Glutamatergic neuron (in vitro differentiated cells): ENCODE measurements around the gene AP2B1. TPM values are rescaled to one million over a fixed set of nuclear protein-coding genes. Genes with fewer than 3 reads are reported as not detected.

ENCODE experiments used
- DNase-seq: peaks from one replicate; pipeline ENCODE4 v3.0.0; 2022
- H3K27ac Mint-ChIP-seq: one replicate; pipeline ENCODE4 v1.8.0; 2020; ENCODE audit warnings: mild to moderate bottlenecking, mixed read lengths, inconsistent platforms; ENCODE audit not compliant: unreplicated experiment
- H3K27me3 Mint-ChIP-seq: one replicate; pipeline ENCODE4 v1.8.0; 2020; ENCODE audit warnings: mild to moderate bottlenecking, moderate library complexity, mixed read lengths, inconsistent platforms; ENCODE audit not compliant: unreplicated experiment
- H3K36me3 Mint-ChIP-seq: one replicate; pipeline ENCODE4 v1.8.0; 2020; ENCODE audit warnings: mild to moderate bottlenecking, mixed read lengths, inconsistent platforms; ENCODE audit not compliant: unreplicated experiment
- H3K4me1 Mint-ChIP-seq: one replicate; pipeline ENCODE4 v1.8.0; 2020; ENCODE audit warnings: mild to moderate bottlenecking, low read depth, mixed read lengths, inconsistent platforms; ENCODE audit not compliant: unreplicated experiment
- H3K4me3 Mint-ChIP-seq: one replicate; pipeline ENCODE4 v1.8.0; 2020; ENCODE audit warnings: mild to moderate bottlenecking, mixed read lengths, inconsistent platforms; ENCODE audit not compliant: unreplicated experiment
- H3K9me3 Mint-ChIP-seq: one replicate; pipeline ENCODE4 v1.8.0; 2020; ENCODE audit warnings: mild to moderate bottlenecking, moderate library complexity, mixed read lengths, inconsistent platforms; ENCODE audit not compliant: unreplicated experiment
- CTCF ChIP-seq: fragments of 200-600 bp; sonication (generic); IDR thresholded peaks from one replicate; pipeline ENCODE4 v1.5.0; 2021; ENCODE audit not compliant: partially characterized antibody, unreplicated experiment
- total RNA-seq: library from RNA; stranded (reverse); fragmentation: NEBNext Ultra II Directional; extraction: Animal tissue kit (Norgen Biotek cat#: 25700); gene quantifications from one replicate; pipeline ENCODE4 v1.2.1, GENCODE V29; 2021; ENCODE audit not compliant: unreplicated experiment

AP2B1 gene
- total RNA-seq, 1 donor from 2014 or later = 316 TPM

- no peak for DNase-seq
- no peak for TF ChIP-seq CTCF
- Mint-ChIP-seq H3K4me1 (peaks cover 2% of the 10 kb centered on the region), H3K36me3 (no peaks in the 10 kb centered on the region), H3K27me3 (no peaks in the 10 kb centered on the region), H3K4me3 (no peak overlapping the region), H3K27ac (no peak overlapping the region), H3K9me3 (no peaks in the 10 kb centered on the region)
These were observed 30.4 kb downstream of the AP2B1 start for GRCh38 chr17:35617505-35617904.

GRCh38 chr17:35618628-35619027 is 31.5 kb downstream of the AP2B1 start:
- Mint-ChIP-seq H3K4me3 (no peak overlapping the region), H3K36me3 (no peaks in the 10 kb centered on the region), H3K27ac (no peak overlapping the region), H3K9me3 (no peaks in the 10 kb centered on the region), H3K27me3 (no peaks in the 10 kb centered on the region), H3K4me1 (peaks cover 2% of the 10 kb centered on the region)
- no peak for DNase-seq
- TF ChIP-seq CTCF = no peak

GRCh38 chr17:35621768-35622167 is 34.6 kb downstream of the AP2B1 start:
- Mint-ChIP-seq H3K9me3 (no peaks in the 10 kb centered on the region), H3K27ac (no peak overlapping the region), H3K4me1 (peaks cover 2% of the 10 kb centered on the region), H3K27me3 (no peaks in the 10 kb centered on the region), H3K36me3 (peaks cover under 1% of the 10 kb centered on the region), H3K4me3 (no peak overlapping the region)
- DNase-seq = no peak
- TF ChIP-seq CTCF = no peak

GRCh38 chr17:35627417-35627816 is 40.3 kb downstream of the AP2B1 start:
- DNase-seq = no peak
- TF ChIP-seq CTCF = no peak
- H3K27me3 Mint-ChIP-seq = no peaks in the 10 kb centered on the region
- no peaks in the 10 kb centered on the region for H3K4me1 Mint-ChIP-seq
- H3K4me3 Mint-ChIP-seq = no peak overlapping the region
- peaks cover 4% of the 10 kb centered on the region for H3K36me3 Mint-ChIP-seq
- H3K9me3 Mint-ChIP-seq = peaks cover 3% of the 10 kb centered on the region
- no peak overlapping the region for H3K27ac Mint-ChIP-seq

GRCh38 chr17:35630530-35631148 is 43.5 kb downstream of the AP2B1 start:
- H3K27me3 Mint-ChIP-seq = no peaks in the 10 kb centered on the region
- no peak for TF ChIP-seq CTCF
- H3K36me3 Mint-ChIP-seq = peaks cover 4% of the 10 kb centered on the region
- DNase-seq = no peak
- no peaks in the 10 kb centered on the region for H3K4me1 Mint-ChIP-seq
- peaks cover 3% of the 10 kb centered on the region for H3K9me3 Mint-ChIP-seq
- no peak overlapping the region for H3K4me3 Mint-ChIP-seq
- no peak overlapping the region for H3K27ac Mint-ChIP-seq
